Gastrocnemius medialis (tissue), 4 donors: ENCODE measurements around the gene GAMT. TPM values are rescaled to one million over a fixed set of nuclear protein-coding genes. Genes with fewer than 3 reads are reported as not detected.

Source experiments
- ATAC-seq, 2 donors: fragments of 150-250 bp; one replicate each; pipeline ENCODE4 v1.9.1; 2016
- DNase-seq, 2 donors: peaks; one replicate each; pipeline ENCODE4 v3.0.0-alpha.2; 2019
- H3K27ac ChIP-seq, 4 donors: fragments of 200-600 bp; sonication (generic); 1 replicate in 1 of 4; 2 replicates in 3 of 4; pipeline ENCODE4 v1.5.1; 2016 to 2018; ENCODE audit warnings: mild to moderate bottlenecking in 2 of 4, moderate library complexity in 1 of 4
- H3K27me3 ChIP-seq, 3 donors: fragments of 200-600 bp; sonication (generic) in 2 of 3; 1 replicate in 1 of 3; 2 replicates in 2 of 3; pipeline versions ENCODE4 v1.5.1 to v1.6.0; 2016 to 2019; ENCODE audit warnings: mild to moderate bottlenecking in 1 of 3, moderate library complexity in 1 of 3
- H3K36me3 ChIP-seq, 2 donors: fragments of 200-600 bp; sonication (generic) in 1 of 2; one replicate each; pipeline ENCODE4 v1.5.1; 2017 to 2018
- H3K4me1 ChIP-seq, 2 donors: fragments of 200-600 bp; sonication (generic) in 1 of 2; one replicate each; pipeline ENCODE4 v1.5.1; 2016 to 2017; ENCODE audit warnings: mild to moderate bottlenecking in 2 of 2
- H3K4me3 ChIP-seq, 4 donors: fragments of 200-600 bp; sonication (generic) in 3 of 4; 1 replicate in 1 of 4; 2 replicates in 3 of 4; pipeline ENCODE4 v1.5.1; 2016 to 2019; ENCODE audit warnings: mild to moderate bottlenecking in 2 of 4
- H3K9me3 ChIP-seq, 3 donors: fragments of 200-600 bp; sonication (generic) in 2 of 3; 1 replicate in 1 of 3; 2 replicates in 2 of 3; pipeline ENCODE4 v1.5.1; 2016 to 2019
- CTCF ChIP-seq, 5 experiments: fragments of 450-650 bp in 3 of 5; fragments of 200-600 bp in 2 of 5; sonication (generic) in 2 of 5; IDR thresholded peaks in 4 of 5; conservative IDR thresholded peaks in 1 of 5; 1 replicate in 4 of 5; 2 replicates in 1 of 5; pipeline ENCODE4 v1.5.1; 2016 to 2019; ENCODE audit warnings: antibody characterized with exemption in 5 of 5, mild to moderate bottlenecking in 3 of 5, moderate library complexity in 3 of 5
- POLR2A ChIP-seq, 2 donors: fragments of 450-650 bp; IDR thresholded peaks; one replicate each; pipeline ENCODE4 v1.6.1; 2017; ENCODE audit warnings: antibody characterized with exemption in 2 of 2, mild to moderate bottlenecking in 2 of 2, moderate library complexity in 2 of 2
- in situ Hi-C, 4 donors: fragments of 200-750 bp; cut with MboI; loops; one replicate each; pipeline versions ENCODE4 v1.15.0 to v1.8.0; 2017; ENCODE audit warnings: low sequenced_read_pairs in 4 of 4
- intact Hi-C: fragments of 100-400 bp; cut with DNase I; formaldehyde crosslinking; loops from one replicate; pipeline ENCODE4 v1.15.1; 2023; ENCODE audit warnings: low total_unique reads
- total RNA-seq, 4 donors: library from RNA; depleted of rRNA; stranded (reverse); fragments of >200 nt; gene quantifications; one replicate each; pipeline versions ENCODE4 v1.1.0 to v1.2.3, GENCODE V29; 2016

Gene GAMT
- total RNA-seq, 4 donors from 2014 or later, result 269 to 421 (median 373) TPM

- DNase-seq, result no peak
- no peak for TF ChIP-seq POLR2A (IDR thresholded peaks at IDR 0.05)
- no peak for TF ChIP-seq CTCF (IDR thresholded peaks at IDR 0.05 in 4 of 5, conservative IDR thresholded peaks at IDR 0.05 in 1 of 5)
Observed at GRCh38 chr19:1365319-1366269, 35.7 kb downstream of the GAMT start.

GRCh38 chr19:1364070-1364704, 37.2 kb downstream of the GAMT start:
- DNase-seq (no peak), ATAC-seq (no peak)
- intact Hi-C loops, result no loop called here
- in situ Hi-C loops, result no loop called here
- H3K4me3 ChIP-seq, result no peak overlapping the region
- no peaks in the 10 kb centered on the region for H3K9me3 ChIP-seq
- no peak overlapping the region for H3K27ac ChIP-seq
- TF ChIP-seq POLR2A (IDR thresholded peaks at IDR 0.05) (no peak), CTCF (IDR thresholded peaks at IDR 0.05 in 4 of 5, conservative IDR thresholded peaks at IDR 0.05 in 1 of 5) (no peak)
- no peaks in the 10 kb centered on the region for H3K27me3 ChIP-seq
- H3K4me1 ChIP-seq, result peaks cover 10 to 12% of the 10 kb centered on the region in 2 donors
- peaks cover 0 to 60% of the 10 kb centered on the region in 2 donors for H3K36me3 ChIP-seq

More at GRCh38 chr19:1365319-1366269, 35.7 kb downstream of the GAMT start:
- intact Hi-C loops, result no loop called here
- no peaks in the 10 kb centered on the region for H3K9me3 ChIP-seq
- peaks cover 7 to 10% of the 10 kb centered on the region in 2 donors for H3K4me1 ChIP-seq
- no peaks in the 10 kb centered on the region for H3K27me3 ChIP-seq
- peaks cover 0 to 63% of the 10 kb centered on the region in 2 donors for H3K36me3 ChIP-seq
- no peak overlapping the region for H3K4me3 ChIP-seq
- in situ Hi-C loops, result no loop called here
- no peak overlapping the region for H3K27ac ChIP-seq
- no peak for ATAC-seq

DNA sequence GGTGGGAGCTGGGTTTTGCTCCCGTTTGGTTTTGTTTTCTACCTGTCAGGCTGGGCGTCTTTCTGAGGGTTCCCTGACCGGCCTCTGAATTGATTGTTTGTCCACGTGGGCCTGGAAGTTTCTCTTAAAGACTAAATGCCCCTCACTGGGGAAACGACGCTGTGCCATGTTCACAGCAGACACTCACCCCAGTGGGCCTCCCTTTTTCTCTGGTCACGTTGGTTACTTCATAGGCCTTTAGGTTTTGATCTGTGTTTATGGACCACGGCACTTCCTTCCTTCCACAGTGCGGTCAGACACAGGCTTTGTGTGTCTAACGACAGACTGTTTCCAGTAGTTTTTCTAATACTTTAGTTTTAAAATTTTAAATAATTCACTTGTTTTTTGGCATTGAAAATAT, 37.7 kb downstream of the GAMT start:
- ATAC-seq (no peak), DNase-seq (no peak)
- H3K27ac ChIP-seq, result no peak overlapping the region
- H3K27me3 ChIP-seq, result no peaks in the 10 kb centered on the region
- H3K4me3 ChIP-seq, result no peak overlapping the region
- in situ Hi-C loops (no loop called here), intact Hi-C loops (no loop called here)
- TF ChIP-seq CTCF (IDR thresholded peaks at IDR 0.05 in 4 of 5, conservative IDR thresholded peaks at IDR 0.05 in 1 of 5), result no peak
- TF ChIP-seq POLR2A (IDR thresholded peaks at IDR 0.05), result no peak
- H3K4me1 ChIP-seq, result peaks cover 10 to 12% of the 10 kb centered on the region in 2 donors
- no peaks in the 10 kb centered on the region for H3K9me3 ChIP-seq
- H3K36me3 ChIP-seq, result peaks cover 0 to 64% of the 10 kb centered on the region in 2 donors

- intact Hi-C loops (no loop called here), in situ Hi-C loops (no loop called here)
- ATAC-seq, result no peak
- H3K36me3 ChIP-seq, result peaks cover 0 to 74% of the 10 kb centered on the region in 2 donors
- no peak overlapping the region for H3K4me3 ChIP-seq
- no peaks in the 10 kb centered on the region for H3K27me3 ChIP-seq
- DNase-seq, result no peak
- TF ChIP-seq CTCF (IDR thresholded peaks at IDR 0.05 in 4 of 5, conservative IDR thresholded peaks at IDR 0.05 in 1 of 5), result no peak
- peak overlapping the region in 3 of 4 donors; percentile 18 to 60 (median 45) for H3K27ac ChIP-seq
- no peaks in the 10 kb centered on the region for H3K9me3 ChIP-seq
- H3K4me1 ChIP-seq, result peaks cover 10 to 12% of the 10 kb centered on the region in 2 donors
Observed at GRCh38 chr19:1362387-1363257, 38.7 kb downstream of the GAMT start.
